ENCODE measurements around the gene PAN3.
"Not testable (repeated sequence)": the region's sequence is repeated elsewhere in the genome, so short reads cannot be mapped to it uniquely, and the experiment has no call there.

Gene PAN3

DNA sequence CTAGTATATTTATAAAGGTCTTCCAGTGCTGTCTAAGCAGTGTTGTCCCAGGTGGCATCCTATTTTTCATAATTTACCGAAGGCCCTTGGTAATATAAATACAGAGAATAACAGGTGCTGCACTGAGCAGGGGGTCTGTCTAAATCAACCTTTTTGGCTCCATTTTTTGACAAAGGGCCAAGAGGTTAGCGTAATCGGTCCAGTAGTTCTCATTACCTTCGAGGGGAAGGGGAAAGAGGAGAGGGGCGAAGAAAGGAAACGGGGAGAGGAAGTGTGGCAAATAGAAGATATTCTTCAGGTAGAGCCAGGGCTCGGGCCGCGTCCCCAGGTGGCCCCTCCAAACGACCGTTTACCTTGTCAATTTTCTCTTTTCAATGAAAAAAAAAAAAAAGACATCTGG is 749 bp upstream of the PAN3 start:
- peak; percentile 34 for DNase-seq

DNA sequence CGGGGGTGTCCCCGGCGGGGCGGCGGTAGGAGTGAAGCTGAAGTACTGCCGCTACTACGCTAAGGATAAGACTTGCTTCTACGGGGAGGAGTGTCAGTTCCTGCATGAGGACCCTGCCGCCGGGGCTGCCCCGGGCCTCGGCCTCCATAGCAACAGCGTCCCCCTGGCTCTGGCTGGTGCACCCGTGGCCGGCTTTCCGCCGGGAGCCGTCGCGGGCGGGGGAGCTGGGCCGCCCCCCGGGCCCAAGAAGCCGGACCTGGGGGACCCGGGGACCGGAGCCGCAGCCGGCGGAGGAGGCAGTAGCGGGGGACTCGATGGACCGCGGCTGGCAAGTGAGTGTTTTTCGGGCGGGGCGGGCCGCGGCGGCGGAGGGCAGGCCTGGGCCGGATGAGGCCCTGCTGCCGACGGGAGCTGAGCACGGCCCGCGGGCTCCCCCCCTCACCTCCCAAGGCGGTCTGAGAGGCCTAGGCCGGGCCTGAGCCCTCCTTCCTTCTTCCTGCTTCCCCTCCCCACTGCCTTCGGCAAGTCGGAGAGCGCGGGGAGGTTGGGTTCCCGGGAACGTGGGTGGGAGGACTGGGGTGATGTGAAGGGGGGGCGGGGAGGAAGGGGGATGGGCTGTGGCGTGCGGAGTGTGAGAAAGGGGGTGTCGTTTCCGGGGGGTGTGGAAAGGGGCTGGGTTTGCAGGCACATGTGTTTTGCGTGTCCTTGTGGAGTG is 568 bp downstream of the PAN3 start:
- DNase-seq: peak; percentile 80

DNA sequence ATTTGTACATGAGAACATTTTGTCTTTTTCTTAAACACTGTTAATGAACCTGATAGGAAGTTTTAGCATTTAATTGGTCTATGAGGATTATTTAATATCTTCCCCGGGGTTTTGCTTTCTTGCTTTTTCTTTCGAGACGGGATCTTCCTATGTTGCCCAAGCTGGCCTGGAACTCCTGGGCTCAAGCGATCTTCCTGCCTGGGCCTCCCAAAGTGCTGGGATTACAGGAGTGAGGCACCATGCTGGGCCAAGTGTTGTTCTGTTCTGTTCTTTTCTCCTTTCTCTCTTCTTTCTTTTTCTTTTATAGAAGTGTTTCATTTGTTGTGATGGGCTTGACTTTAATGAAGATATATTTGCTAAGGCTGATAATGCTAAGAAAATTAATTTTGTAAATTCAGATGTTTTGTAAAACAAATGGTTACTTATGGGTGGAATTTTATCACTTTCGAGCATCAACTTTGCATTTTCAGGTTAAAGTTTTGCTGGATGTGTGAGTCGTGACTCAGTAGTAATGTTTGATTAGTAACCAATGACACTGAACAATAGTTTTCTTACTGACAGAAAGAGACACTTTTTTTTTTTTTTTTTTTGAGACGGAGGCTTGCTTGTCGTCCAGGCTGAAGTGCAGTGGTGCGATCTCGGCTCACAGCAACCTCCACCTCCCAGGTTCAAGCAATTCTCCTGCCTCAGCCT is 2.2 kb downstream of the PAN3 start:
- DNase-seq: no peak

DNA sequence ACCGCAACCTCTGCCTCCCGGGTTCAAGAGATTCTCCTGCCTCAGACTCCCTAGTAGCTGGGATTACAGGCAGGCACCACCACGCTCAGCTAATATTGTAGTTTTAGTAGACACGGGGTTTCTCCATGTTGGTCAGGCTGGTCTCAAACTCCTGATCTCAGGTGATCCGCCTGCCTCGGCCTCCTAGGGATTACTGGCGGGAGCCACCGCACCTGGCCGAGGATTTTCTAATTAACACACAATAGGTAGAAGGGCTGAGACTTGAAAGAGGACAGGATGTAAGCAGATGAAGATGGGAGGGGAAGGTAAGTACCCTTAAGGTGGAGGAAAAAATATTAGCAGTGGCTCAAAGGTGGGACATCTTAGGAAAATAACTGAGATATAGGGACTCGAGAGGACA is 3.2 kb downstream of the PAN3 start:
- not testable (repeated sequence) for DNase-seq

DNA sequence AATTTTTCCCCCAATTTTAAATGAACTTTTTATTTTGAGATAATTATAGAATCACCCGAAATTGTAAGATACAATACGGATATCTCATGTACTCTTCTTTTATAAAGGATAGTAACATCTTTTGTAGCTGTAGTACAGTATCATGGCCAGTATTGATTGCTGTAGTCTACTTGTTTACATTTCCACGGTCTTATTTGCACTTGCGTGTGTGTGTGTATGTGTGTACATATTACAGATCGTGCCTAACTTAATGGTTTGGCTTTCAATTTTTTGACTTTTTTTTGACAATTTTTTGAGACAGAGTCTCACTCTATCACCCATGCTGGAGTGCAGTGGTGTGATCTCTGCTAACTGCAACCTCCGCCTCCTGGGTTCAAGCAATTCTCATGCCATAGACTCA is 6.7 kb downstream of the PAN3 start:
- DNase-seq: no peak

DNA sequence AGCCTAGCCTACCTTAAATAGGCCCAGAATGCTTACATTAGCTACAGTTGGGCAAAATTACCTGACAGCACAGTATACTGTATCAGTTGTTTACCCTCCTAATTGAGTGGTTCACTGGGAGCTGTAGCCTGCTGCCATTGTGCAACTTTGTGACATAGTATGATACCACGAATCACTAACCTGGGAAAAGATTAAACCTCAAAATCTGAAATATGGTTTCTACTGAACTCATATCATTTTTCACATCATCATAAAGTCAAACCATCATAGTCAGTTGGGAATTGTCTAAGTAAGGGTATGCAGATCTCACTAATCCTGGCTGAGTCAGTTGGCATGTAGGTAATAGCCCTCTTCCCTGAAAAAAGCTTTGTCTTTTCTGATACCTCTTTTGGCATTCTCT is 9.2 kb downstream of the PAN3 start:
- DNase-seq: no peak

DNA sequence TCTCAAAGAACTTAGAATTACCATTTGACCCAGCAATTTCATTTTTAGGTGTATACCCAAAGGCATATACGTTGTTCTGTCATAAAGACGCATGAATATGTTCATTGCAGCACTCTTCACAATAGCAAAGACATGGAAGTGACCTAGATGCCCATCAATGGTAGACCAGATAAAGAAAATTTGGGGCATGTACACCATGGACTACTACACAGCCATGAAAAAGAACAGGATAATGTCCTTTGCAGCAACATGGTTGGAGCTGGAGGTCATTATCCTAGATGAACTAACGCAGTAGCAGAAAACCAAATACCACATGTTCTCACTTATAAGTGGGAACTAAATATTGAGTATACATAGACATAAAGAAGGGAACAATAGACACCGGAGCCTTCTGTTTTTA is 20.7 kb downstream of the PAN3 start:
- no peak for DNase-seq

DNA sequence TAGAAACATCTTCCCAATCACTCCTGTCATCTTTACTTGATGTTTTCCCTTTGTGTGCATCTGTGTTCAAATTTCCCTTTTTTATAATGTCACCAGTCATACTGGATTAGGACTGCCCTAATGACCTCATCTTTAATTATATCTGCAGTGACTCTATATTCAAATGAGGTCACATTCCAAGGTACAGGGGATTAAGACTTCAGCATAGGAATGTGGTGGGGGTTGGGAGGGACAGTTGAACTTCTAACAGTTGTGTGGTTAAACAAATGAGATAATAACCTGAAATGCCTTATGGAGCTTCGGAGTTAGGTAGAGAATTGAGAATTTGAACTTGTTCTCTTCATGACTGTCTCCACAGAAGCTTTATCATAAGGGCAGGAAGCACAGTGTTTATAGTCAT is 23.0 kb downstream of the PAN3 start:
- no peak for DNase-seq

DNA sequence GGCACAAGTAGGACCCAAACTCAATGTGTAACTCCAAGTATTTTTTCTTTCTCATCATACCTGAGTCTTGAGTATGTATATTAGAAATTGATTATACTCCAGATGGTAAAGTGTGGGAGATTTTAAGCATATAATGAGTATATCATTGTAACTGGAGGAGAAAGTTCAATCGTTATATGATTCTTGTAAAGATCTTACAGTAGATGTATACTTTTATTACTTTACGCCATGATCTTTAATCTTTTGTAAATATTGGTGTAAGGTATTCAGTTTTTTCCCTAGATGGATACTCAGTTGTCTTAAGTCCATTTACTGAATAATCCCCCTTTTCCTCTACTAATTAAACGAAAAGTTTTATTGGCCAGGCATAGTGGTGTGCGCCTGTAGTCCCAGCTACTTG is 25.2 kb downstream of the PAN3 start:
- no peak for DNase-seq

DNA sequence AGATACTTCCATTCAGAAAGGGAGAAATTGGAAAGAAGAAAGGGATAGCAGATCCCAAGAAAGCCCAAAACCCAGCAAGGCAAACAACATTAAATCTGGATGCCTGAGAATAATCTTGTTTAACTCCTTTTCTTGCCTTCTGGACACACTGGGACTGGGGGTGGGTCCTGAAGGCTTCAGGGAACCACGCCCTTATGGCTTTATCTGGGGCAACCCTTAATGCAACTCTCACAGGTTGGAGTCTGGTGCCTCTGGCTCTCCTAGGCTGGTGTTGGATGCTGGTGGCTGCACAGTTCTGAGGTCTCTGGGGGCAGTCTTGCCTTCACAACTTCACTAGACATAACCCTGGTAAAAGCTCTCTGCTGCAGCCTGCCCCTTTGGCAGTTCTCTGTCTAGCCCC is 27.9 kb downstream of the PAN3 start:
- DNase-seq: no peak

DNA sequence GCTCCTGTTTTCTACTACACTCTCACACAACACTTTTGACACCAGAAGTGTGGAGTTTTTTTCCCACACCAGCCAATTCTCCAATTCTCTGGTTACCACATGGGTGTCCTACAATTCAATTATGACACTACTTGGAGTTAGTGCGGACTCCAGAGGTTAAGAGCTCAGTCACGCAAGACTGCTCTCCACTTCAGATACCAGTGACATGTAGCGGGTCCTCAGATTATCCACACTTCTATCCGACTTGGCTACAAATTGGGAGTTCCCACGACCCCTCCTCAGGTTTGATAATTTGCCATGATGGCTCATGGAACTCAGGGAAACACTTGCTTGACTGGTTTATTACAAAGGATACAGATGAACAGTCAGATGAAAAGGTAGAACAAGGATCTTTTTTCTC is 32.9 kb downstream of the PAN3 start:
- DNase-seq: no peak

DNA sequence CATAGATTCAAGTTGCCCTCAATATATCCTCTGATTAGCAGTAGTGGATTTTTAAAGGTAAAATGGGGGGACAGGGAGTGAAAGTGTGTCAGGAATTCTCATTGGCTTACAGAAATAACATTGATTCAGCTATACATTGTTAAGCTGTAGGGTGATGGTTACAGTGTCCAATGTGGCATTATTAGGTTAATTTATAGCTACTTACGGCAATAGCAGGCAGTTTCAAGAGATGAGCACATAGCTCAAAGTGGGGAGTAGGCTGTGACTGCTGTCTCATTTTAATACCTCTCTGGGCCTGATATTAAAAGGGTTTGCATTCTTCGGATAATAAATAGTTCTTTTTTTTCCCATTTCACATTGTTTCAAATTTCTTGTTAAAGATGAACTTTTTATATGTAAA is 34.6 kb downstream of the PAN3 start:
- no peak for DNase-seq

DNA sequence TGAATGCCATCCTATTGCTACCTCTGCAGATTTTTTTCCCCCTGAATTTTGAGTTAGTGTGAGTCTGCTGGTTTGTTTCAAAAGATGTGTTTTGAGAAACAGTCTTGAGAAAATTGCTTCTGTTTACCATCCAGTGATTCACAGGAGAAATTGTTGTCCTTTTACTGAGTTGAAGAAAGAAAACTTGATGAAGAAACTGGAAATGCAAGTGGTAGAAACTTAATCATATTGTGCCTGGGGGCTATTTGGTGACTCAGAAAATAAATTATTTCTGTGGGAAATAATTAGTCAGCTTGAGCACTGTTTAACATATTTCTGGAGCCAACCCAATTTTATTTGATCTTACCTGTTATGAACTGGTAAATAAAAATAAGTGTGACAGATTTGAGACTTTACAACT is 35.4 kb downstream of the PAN3 start:
- no peak for DNase-seq

DNA sequence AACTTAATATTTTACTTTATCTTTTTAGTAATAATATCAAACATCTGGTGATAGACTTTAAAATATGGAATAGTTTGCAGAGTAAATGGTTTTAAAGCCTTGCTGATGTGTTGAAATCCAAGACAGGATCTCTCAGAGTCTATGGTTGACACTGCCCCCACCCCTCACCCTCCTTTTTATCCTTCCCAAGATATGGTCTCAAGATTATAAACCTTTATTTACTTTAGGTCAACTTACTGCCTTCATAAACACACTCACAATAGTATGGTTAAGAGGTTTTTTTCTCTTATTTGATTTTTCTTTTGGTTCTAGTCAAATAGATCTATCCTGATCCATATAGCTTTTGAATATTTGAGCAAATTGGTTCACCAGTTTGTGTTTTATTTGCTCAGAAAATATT is 39.0 kb downstream of the PAN3 start:
- no peak for DNase-seq

DNA sequence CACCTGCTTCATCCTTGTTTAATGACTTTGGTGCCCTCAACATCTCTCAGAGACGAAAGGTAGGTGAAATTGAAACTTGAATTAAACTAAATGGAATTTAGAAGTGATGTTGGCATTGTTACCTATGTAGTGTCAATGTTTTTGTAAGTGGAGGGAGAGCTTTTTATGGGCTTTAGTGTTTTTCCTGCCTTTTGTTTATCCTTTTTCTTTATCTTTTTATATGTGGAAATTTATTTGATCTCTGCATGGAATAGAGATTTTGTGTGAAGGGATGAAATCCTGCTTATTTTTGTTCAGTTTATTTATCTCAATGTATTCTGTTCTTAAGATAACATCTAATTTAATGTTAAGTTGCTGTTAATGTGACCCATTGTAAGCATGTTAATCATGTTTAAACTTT is 39.5 kb downstream of the PAN3 start:
- no peak for DNase-seq

DNA sequence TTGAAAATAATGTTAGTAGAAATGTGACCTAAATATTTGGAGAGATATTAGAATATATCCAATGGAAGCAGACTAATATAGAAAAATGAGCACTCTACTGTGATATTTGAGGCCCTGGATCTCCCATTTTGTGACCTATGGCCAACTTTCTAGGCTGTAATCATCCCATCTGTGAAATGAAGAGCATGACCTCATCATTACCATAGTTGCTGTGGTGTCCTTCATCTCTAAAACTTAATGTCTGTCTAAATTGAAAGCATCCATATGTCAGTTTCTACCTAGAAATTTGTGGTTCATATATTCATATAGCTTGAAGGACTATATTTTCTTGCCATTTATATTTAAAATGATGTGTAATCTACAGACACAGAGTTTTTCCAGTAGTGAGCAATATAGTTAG is 41.6 kb downstream of the PAN3 start:
- no peak for DNase-seq

DNA sequence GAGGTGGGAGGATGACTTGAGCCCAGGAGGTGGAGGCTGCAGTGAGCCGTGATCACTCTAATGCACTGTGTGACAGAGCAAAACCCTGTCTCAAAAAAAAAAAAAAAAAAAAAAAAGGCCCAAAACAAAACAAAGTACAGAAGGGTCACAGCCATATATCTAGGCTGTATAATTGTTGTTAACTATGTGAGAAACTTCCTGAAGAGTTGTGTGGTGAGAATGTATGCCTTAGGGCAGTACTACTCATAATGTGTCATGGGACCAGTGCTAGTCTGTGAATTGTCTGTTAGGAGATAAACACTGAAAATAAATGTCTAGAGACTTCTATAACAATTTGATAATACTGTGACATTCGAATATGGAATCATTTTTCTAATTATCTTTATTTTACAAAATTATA is 43.1 kb downstream of the PAN3 start:
- no peak for DNase-seq

DNA sequence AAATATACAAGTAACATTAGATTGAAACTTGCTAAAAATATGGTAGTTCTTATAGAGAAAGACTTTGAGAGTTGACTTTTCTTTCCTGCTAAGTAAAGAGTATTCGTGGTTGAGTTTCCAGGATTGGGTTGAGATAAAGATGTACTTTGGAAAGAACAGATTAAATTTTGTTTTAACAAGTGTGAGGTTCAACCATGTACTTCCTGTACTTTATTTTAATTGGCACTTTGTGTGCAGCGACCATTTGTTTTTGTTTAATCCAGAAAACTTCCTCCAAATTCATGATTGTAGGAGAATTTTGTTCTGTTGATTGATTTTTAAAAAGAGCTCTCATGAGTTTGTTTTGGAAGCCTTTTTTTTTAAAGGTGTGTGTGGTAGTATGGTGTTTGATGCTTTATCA is 46.9 kb downstream of the PAN3 start:
- no peak for DNase-seq

DNA sequence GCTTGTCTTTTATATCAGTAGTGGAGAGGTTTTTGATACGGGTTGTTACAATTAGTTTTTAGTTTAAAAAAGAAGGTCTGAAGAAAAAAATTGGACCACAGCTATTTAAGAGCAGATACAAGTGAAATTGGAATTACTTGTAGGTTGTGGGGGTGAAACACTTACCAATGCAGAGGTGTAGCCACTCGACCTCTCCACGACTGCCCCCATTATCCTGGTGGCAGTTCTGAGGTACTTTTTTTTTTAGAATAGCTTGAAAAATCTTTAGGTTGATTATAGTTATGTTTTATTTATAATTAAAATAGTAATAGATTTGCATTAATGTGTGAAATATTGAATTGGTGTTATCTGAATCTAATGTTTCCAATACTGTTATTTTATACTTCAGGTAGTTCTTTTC is 60.7 kb downstream of the PAN3 start:
- DNase-seq: no peak

DNA sequence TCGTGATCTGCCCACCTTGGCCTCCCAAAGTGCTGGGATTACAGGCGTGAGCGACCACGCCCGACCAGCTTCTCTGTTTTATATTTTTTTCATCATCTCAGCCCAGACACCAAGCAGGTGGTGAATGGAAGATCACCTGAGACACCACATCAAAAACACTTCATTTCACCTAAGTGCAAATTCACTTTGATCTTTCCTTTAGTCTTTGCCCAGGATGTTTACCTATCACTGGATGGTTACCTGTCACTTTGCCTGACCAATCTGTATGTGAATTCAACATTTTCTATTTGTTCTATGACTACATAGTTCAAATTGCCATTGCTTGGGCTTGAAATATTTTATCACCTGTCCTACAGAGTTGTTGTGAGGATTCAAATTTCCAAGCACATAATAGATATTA is 65.7 kb downstream of the PAN3 start:
- no peak for DNase-seq

DNA sequence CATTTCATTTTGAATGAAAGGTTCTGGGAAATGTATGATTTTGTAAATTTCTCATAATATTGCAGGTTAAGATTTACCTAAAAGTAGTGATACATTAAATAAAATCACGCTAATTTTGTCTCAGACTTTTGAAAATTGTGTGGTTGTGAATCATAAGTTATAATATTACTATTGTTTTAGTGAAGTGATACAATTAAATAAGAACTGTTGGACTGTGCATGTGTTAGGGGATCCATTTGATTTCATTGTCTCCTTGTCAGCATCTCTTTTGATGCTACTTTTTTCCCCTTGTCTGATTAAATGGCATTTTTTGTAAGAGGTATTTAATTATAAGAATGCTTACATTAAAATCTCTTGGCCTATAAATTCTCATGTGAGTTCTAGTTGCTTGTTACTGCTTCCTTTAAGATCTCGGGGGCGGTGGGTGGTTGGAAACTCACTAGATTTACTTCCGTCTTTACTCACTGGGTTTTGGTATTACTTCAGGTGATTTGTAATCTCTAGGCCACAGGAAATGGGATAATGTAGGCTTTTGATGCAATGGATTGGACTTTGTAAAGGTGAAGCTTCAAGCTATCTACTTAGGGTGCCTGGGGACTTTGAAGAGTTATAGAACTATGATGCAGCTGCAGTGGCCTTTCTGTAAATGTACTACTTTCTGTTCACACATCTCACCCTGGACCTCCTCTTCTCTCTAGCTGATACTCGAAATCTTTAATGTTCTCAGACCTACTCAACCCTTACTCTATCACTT is 66.5 kb downstream of the PAN3 start:
- no peak for DNase-seq

DNA sequence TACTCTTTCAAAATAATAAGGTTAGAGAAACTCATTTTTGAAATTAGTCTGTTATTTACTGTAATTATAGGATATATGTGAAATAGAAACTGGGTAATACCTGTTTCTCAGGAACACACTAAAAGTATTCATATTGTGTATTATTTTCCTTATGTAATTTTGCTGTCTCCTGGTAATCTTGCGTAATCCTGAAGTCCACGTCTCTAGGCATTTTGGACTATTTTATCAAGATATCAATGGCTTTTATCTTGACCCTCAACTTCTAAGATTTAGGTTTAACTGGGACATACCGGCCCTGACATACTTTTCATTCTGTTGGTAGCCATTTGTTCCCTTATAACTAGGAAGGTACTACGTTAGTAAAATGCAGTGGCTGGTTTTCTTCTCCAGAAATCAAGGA is 80.3 kb downstream of the PAN3 start:
- DNase-seq: no peak

DNA sequence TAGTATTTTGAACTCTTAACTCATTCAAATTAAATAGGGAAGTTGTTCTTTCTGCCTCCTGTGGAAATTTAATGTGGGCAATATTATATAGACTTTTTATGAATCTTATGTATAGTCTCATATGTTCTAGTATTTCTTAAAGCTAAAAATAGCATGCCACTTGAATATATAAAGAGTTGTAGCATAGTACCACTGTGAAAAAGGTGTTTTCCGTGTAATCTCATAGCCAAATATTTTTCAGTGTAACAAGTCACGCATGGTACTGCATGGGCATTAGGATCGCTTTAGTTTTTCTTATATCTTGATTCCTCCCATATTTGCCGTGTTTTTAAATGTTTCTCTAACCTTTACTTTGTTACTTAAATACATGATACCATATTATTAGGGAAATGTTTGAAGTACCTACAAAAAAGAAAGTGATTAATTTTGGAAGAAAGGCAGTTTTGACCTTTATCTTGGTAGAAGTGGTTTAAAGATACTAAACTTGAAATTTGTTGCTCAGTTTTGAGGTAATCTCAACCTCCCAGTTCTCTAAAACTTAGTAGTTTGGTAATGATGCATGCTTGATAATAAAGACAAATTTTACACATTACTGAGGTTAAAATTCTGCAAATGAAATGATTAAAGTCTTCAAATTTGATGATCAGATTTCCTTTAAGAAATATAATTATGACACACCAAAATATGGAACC is 81.2 kb downstream of the PAN3 start:
- no peak for DNase-seq

DNA sequence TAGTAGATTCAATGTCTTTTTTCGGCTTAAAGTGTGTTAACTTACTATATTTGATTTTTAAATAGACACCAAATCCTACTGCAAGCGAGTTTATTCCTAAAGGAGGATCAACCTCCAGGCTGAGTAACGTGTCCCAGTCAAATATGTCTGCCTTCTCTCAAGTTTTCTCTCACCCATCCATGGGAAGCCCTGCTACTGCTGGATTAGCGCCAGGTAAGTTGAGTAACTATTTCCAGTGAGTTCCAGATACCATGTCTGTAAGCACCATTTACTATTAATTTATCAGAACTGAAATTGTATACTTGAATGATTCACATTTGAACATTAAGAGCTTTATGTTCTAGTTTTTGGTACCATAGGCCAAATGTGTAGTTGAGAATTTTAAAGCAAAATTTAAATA is 81.8 kb downstream of the PAN3 start:
- no peak for DNase-seq
